ENCODE measurements around the gene HPSE2.
"Not testable (repeated sequence)": the region's sequence is repeated elsewhere in the genome, so short reads cannot be mapped to it uniquely, and the experiment has no call there.

Gene HPSE2

DNA sequence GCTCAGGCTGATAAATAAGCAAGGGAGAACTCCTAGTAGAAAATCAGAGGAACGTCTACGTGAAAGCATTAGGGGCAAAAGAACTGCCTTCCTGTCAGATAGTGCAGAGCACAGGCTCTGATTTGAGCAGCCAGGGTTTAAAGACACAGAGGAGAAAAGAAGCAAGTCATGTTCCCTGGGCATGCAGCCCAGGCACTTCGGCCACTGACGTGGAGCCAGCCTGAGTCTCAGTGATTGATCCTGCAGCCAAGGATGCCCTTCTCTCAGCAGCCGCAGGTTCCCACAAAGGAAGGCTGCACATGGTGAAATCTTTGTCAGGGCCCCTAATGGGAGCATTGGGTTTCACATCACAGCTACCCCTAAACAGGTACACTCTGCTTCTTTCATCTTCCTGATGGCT is 627.2 kb downstream of the HPSE2 start:
- no peak for DNase-seq

- DNase-seq = no peak
Observed at GRCh38 chr10:98602224-98602623, 633.4 kb downstream of the HPSE2 start.

DNA sequence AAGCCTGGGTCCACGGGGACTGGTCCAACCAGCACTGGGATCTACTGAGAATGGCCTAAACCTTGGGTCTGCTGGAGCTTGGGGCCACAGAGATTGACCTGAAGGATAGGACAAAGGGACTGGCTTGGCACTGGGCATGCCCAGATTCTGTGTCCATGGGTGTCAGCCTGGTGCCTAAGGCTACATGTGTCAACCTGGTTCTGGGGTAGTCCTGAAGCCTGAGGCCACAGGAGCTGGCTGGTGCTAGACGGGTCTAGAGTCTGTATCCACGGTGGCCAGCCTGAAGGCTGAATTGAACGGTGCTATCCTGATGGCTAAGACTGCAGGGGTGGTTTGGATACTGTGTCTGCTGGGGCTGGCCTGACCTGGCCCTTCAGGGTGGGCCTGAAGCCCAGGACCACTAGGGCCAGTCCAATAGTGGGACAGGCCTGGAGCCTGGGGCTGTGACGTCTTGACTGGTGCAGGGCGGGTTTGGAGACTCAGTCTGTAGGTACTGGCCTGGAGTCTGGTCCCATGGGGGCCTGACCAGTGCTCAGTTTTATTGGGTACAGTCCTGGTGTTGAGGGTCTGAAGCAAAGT is 636.5 kb downstream of the HPSE2 start:
- no peak for DNase-seq

GRCh38 chr10:98596404-98596803 is 639.2 kb downstream of the HPSE2 start:
- no peak for DNase-seq

- no peak for DNase-seq
Observed at GRCh38 chr10:98589691-98590090, 646.0 kb downstream of the HPSE2 start.

GRCh38 chr10:98589007-98589406 is 646.6 kb downstream of the HPSE2 start:
- no peak for DNase-seq

DNA sequence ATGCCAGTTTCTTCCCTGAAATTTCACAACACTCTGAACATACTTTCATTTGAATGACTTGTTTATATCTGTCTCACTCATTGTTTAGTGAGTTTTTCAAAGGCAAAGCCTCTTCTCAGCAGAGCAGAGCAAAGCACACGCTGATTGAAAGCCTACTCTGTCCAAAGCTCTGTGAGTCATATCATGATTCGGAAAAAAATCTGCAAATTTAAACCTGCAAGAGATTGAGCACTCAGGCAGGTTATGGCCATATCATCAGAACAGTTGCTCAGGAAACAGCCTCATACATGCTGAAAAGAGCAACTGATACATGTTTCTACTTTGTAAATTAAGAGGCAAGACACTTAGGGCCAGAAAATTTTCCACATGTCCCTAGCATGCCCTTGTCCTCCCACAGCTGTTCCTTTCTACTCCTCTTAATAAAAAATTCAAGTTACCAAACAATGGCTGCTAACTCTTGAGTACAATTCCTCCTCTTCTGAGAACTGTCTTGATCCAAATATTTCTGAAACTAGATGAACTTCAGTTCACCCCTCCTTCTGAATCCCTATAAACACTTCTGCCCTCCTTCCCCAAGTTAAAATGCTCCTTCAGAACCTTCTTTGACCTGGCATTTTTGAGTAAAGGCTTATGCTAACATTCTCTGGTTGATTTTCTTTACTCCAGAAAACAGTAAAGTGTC is 648.4 kb downstream of the HPSE2 start:
- DNase-seq = no peak

- no peak for DNase-seq
Observed at GRCh38 chr10:98586096-98586495, 649.6 kb downstream of the HPSE2 start.

DNA sequence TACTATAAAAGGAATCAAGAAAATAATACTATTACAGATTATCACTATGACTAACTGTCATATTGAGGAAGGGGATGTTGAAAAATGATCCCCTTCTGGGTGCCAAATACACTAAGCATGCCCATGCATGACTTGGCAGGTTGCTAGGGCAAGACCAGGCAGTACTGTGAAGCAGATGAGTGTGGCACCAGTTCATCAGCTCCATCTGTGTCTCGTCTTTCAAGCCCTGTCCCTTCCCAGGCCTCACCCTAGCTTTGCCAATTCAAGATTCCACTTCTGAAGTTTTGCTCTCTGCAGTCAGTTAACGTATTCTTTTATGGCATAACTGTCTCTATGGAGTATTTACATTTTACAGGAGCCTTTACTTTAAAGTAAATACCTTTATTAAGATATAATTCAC is 653.3 kb downstream of the HPSE2 start:
- no peak for DNase-seq

DNA sequence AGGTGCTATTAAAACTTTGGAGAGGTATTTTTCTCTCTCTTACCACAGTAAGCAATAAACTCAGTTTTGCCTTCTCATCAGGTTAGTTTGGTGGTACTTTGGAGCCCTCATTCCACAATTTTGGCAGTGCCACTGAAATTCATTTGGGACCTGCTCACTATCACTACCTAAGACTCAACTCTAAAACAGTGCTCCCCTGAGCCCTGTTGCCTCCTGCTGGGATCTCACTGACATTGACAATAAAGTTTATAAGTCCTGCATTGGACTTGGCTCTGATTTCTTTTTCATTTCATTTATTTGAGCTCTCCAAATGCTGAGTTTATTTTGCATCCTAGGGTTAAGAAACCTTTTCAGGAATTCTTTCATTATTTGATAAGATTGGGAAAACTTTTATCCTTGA is 658.1 kb downstream of the HPSE2 start:
- DNase-seq = no peak

GRCh38 chr10:98577168-98577567 is 658.5 kb downstream of the HPSE2 start:
- DNase-seq = no peak

GRCh38 chr10:98576096-98576495 is 659.6 kb downstream of the HPSE2 start:
- no peak for DNase-seq

DNA sequence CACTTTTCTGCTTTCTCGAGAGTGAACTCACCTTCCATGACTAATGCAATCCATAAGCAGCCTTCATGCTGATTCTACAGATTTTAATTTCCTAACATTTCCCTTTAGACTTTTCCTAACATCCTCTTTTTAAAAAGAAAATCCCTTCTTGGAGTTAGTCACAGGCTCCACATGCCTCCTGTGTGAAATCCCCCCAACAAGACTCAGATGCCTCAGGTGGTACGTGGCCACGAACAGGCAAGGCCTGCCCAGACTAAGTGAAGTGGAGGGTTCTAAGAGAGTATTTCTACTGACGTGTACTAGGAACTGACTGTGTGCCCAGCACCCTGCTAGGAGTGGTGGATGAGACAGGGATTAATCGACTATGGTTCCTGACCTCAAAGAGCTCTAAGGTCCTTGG is 663.1 kb downstream of the HPSE2 start:
- no peak for DNase-seq

DNA sequence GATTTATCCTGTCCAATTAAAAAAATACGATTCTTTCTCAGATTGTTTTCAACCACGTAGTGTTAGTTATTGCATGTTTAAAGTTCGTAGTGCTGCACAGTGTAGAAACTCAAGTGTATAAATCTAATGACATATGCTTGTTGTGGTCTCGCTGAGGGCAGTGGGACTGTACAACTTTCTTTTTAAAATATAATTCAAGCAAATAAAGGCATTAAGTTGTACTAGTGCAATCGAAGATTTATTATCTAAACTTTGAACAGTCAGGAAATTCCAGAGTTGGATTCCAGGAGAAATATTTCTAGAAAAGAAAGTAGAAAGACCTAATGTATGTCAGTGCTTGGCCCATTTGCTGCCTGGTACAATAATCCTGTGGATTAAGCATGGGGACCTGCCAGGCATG is 664.8 kb downstream of the HPSE2 start:
- no peak for DNase-seq

DNA sequence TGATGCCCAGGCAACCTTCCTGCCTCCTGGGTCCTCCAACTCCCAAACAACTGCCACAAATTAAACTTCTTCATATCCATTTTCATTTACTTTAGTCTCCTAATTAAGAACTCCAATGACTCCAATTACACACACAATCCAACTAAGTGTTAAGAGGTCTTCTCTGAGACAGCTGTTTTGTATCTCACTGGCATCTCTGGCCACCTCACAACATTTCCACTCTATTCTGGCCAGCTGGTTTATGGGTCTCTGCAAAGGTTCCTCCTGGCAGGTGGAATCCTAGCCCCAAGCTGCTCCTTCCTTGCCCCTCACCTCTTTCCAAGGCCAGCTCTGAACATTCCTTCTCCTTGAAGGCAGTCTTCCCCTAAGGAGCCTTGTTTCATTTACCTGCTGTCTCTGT is 665.8 kb downstream of the HPSE2 start:
- no peak for DNase-seq

GRCh38 chr10:98568551-98568950 is 667.1 kb downstream of the HPSE2 start:
- DNase-seq = no peak

GRCh38 chr10:98567391-98568133 is 668.1 kb downstream of the HPSE2 start:
- DNase-seq = no peak

DNA sequence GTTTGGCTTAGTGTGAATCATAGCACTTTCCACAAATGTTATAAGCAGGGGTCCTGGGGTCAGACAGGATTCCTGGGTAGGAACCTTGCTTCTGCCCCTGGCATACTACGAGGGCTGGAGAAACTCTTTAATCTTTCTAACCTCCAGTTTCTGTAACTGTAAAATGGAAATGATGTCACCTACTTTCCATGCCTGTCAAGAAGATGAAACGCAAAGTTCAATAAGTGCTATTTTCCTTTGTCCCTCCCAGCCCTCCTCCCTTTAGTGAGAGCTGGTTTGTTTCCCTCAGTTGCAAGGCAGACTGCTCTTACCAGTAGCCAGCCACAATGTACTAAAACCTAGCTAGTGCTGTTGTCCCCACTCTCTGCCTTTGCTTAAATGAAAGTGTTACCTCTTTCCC is 671.8 kb downstream of the HPSE2 start:
- DNase-seq = no peak

- DNase-seq = no peak
Observed at GRCh38 chr10:98560565-98560964, 675.1 kb downstream of the HPSE2 start.

- DNase-seq = no peak
Observed at GRCh38 chr10:98556061-98556460, 679.6 kb downstream of the HPSE2 start.

GRCh38 chr10:98555021-98555619 is 680.5 kb downstream of the HPSE2 start:
- DNase-seq = peak; percentile 78

- not testable (repeated sequence) for DNase-seq
Observed at GRCh38 chr10:98541561-98541960, 694.1 kb downstream of the HPSE2 start.

DNA sequence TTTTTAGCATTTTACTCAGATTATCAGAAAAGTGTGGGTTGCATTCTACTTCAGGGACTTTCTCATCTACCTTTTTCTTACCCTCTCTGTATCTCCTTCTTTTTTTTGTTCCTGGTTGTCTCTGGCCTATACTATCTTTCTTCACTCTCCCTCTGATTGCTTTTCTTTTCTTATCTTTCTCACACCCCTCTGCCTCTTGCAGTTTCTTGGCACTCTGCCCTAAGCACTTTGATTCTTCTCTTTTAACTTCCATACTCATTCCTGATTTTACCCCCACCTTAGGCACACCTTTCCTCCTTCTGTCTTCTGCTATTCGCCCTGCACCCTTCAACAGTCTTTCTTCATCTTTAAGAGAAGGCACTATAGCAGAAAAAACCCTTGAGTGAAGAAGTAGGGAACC is 696.1 kb downstream of the HPSE2 start:
- no peak for DNase-seq

- no peak for DNase-seq
Observed at GRCh38 chr10:98538472-98538871, 697.2 kb downstream of the HPSE2 start.
